ENCODE measurements around the gene FGFRL1. TPM values are rescaled to one million over a fixed set of nuclear protein-coding genes. Genes with fewer than 3 reads are reported as not detected.
"Not testable (repeated sequence)": the region's sequence is repeated elsewhere in the genome, so short reads cannot be mapped to it uniquely, and the experiment has no call there.

Gene FGFRL1
- total RNA-seq, 4 donors from 2014 or later, result 11.7 to 15.9 (median 14.2) TPM

GRCh38 chr4:998096-998691 lies 13.2 kb upstream of the FGFRL1 start:
- Histone ChIP-seq H3K27me3 (peaks cover 68% of the 10 kb centered on the region), H3K36me3 (no peaks in the 10 kb centered on the region), H3K4me3 (peak overlapping the region in 1 of 4 donors; percentile 45), H3K9me3 (no peaks in the 10 kb centered on the region), H3K27ac (no peak overlapping the region), H3K4me1 (peaks cover 12 to 40% (median 33%) of the 10 kb centered on the region in 4 donors)
- TF ChIP-seq POLR2A (IDR thresholded peaks at IDR 0.05) (no peak), POLR2AphosphoS5 (IDR thresholded peaks at IDR 0.05) (no peak), CTCF (IDR thresholded peaks at IDR 0.05) (no peak), EP300 (IDR thresholded peaks at IDR 0.05; ENCODE audit: low read depth) (no peak)
- DNase-seq, result no peak
- intact Hi-C loops (cut with DNase I; ENCODE audit: low total_unique reads), result no loop called here
- WGBS, 2 donors (ENCODE audit: low coverage in 1 of 2), result 51% methylated on average over 12 of the region's 12 CpGs; no CpG with 5 or more reads in 1 of the 2 donors
- in situ Hi-C loops (cut with MboI; ENCODE audit: low pct_ligation_motif_present in 1 of 4, low pct_unique_long_range_greater_than_20kb in 1 of 4, low sequenced_read_pairs in 3 of 4), result no loop called here

- Histone ChIP-seq H3K4me1 (peaks cover 3 to 36% (median 26%) of the 10 kb centered on the region in 4 donors), H3K27me3 (peaks cover 79% of the 10 kb centered on the region)
- H3K9me3 ChIP-seq; in situ Hi-C loops (cut with MboI; ENCODE audit: low pct_ligation_motif_present in 1 of 4, low pct_unique_long_range_greater_than_20kb in 1 of 4, low sequenced_read_pairs in 3 of 4); H3K27ac ChIP-seq; H3K36me3 ChIP-seq; H3K4me3 ChIP-seq; DNase-seq; intact Hi-C loops (cut with DNase I; ENCODE audit: low total_unique reads): not testable (repeated sequence)
- WGBS, 2 donors (ENCODE audit: low coverage in 1 of 2), result 43 to 46% methylated on average over 4 to 21 of the region's 21 CpGs
Measured at GRCh38 chr4:999240-999863, 12.1 kb upstream of the FGFRL1 start.

- 48% methylated on average over 15 of the region's 18 CpGs; no CpG with 5 or more reads in 1 of the 2 donors for WGBS, 2 donors (ENCODE audit: low coverage in 1 of 2)
- Histone ChIP-seq H3K27me3 (peaks cover 85% of the 10 kb centered on the region), H3K4me1 (peaks cover 3 to 36% (median 26%) of the 10 kb centered on the region in 4 donors), H3K36me3 (no peaks in the 10 kb centered on the region), H3K4me3 (no peak overlapping the region), H3K27ac (no peak overlapping the region), H3K9me3 (no peaks in the 10 kb centered on the region)
- in situ Hi-C loops (cut with MboI; ENCODE audit: low pct_ligation_motif_present in 1 of 4, low pct_unique_long_range_greater_than_20kb in 1 of 4, low sequenced_read_pairs in 3 of 4), result no loop called here
- no peak for TF ChIP-seq POLR2A (IDR thresholded peaks at IDR 0.05)
- TF ChIP-seq EP300 (IDR thresholded peaks at IDR 0.05; ENCODE audit: low read depth), result no peak
- TF ChIP-seq CTCF (IDR thresholded peaks at IDR 0.05), result no peak
- TF ChIP-seq POLR2AphosphoS5 (IDR thresholded peaks at IDR 0.05), result no peak
- DNase-seq, result no peak
- intact Hi-C loops (cut with DNase I; ENCODE audit: low total_unique reads), result no loop called here
Measured at GRCh38 chr4:999882-1000425, 11.5 kb upstream of the FGFRL1 start.

GRCh38 chr4:1000686-1001260 lies 10.7 kb upstream of the FGFRL1 start:
- H3K36me3 ChIP-seq, result no peaks in the 10 kb centered on the region
- peaks cover 94% of the 10 kb centered on the region for H3K27me3 ChIP-seq
- WGBS, 2 donors (ENCODE audit: low coverage in 1 of 2), result 81% methylated on average over 15 of the region's 15 CpGs; no CpG with 5 or more reads in 1 of the 2 donors
- intact Hi-C loops (cut with DNase I; ENCODE audit: low total_unique reads) (no loop called here), in situ Hi-C loops (cut with MboI; ENCODE audit: low pct_ligation_motif_present in 1 of 4, low pct_unique_long_range_greater_than_20kb in 1 of 4, low sequenced_read_pairs in 3 of 4) (no loop called here)
- TF ChIP-seq EP300 (IDR thresholded peaks at IDR 0.05; ENCODE audit: low read depth), result no peak
- no peak for TF ChIP-seq POLR2A (IDR thresholded peaks at IDR 0.05)
- no peak for TF ChIP-seq POLR2AphosphoS5 (IDR thresholded peaks at IDR 0.05)
- TF ChIP-seq CTCF (IDR thresholded peaks at IDR 0.05), result no peak
- H3K4me3 ChIP-seq, result no peak overlapping the region
- DNase-seq, result no peak
- no peak overlapping the region for H3K27ac ChIP-seq
- H3K4me1 ChIP-seq, result peaks cover 3 to 36% (median 26%) of the 10 kb centered on the region in 4 donors
- no peaks in the 10 kb centered on the region for H3K9me3 ChIP-seq
